HG03175 (cell line): ENCODE measurements around the gene ERVH48-1.
"Not testable (repeated sequence)": the region's sequence is repeated elsewhere in the genome, so short reads cannot be mapped to it uniquely, and the experiment has no call there.

Experiments used
- ATAC-seq: cut with Tn5 transposase; IDR thresholded peaks from one replicate; pipeline ENCODE4 v1.9.1; 2021; ENCODE audit warnings: mild to moderate bottlenecking, moderate library complexity; ENCODE audit not compliant: unreplicated experiment

ERVH48-1 gene

DNA sequence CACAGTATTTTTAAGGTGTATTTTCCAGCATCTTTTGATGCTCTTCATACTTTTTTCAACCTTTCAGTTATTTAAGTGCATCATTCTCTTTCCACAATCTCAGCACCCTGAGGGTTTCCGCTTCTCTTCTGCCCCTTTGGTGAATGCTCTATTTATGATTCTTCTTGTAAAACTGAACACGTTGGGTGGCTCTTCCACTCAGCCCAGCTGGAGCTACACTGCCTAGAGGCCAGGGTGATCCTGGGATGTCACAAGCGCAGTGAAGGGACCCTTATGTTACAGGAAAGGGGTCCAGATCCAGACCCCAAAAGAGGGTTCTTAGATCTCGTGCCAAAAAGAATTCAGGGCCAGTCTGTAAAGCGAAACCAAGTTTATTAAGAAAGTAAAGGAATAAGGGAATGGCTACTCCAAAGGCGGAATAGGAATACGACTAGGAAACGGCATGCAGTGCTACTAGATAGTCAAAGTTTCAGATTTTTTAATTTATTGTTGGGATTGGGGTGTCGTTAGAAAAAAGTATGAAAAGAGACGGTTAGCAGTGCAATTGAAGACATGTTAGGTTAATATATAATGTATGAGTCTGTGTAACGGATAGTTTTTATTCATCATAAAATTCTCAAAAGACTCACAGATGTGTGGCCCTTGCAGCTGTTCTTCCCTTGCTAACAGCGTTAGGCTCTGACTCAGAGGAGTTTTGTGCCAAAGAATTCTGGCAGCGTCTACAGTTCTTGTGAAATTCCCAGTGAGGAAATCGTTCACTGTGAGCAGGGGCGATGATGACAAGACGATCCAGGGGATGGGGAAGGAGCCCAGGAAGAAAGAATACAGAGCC, 14.4 kb upstream of the ERVH48-1 start:
- no peak for ATAC-seq

DNA sequence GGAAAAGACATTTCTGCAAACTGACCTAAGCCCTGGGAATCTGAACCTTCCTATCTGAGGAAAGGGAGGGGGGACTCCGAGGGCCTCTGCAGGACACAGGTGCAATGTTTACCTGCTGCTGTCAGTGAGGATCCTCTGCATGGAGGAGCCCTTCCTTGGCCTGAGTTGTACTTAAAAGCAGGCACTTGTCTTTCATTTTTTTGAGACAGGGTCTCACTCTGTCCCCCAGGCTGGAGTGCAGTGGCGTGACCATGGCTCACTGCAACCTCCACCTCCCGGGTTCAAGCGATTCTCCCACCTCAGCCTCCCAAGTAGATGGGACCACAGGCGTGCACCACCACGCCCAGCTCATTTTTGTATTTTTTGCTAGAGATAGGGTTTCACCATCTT, 13.2 kb upstream of the ERVH48-1 start:
- ATAC-seq: not testable (repeated sequence)

DNA sequence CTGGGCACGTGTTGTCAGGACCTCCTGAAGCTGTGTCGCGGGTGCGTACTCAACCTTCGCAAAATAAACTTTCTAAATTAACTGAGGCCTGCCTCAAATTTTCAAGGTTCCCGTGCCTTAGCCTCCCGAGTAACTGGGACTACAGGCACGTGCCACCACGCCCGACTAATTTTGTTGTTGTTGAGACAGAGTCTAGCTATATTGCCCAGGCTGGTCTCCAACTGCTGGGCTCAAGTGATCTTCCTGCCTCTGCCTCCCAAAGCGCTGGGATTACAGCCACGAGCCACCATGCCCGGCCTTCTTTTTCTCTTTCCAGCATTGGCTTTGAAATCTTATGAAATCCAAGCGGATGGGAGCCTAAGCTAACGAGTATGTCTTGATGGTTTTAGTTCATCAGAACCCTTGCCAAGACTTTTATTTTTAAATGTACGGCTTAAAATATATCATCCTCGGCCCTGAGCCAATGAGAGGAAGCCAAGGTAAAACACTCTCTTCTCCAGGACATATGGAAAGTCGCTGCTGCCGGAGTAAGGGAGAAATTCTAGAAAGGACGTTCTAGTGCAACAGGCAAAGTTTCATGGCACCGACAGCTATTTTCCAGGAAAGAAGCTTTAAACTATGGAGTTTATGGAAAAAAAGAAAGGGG, 12.7 kb upstream of the ERVH48-1 start:
- no peak for ATAC-seq

DNA sequence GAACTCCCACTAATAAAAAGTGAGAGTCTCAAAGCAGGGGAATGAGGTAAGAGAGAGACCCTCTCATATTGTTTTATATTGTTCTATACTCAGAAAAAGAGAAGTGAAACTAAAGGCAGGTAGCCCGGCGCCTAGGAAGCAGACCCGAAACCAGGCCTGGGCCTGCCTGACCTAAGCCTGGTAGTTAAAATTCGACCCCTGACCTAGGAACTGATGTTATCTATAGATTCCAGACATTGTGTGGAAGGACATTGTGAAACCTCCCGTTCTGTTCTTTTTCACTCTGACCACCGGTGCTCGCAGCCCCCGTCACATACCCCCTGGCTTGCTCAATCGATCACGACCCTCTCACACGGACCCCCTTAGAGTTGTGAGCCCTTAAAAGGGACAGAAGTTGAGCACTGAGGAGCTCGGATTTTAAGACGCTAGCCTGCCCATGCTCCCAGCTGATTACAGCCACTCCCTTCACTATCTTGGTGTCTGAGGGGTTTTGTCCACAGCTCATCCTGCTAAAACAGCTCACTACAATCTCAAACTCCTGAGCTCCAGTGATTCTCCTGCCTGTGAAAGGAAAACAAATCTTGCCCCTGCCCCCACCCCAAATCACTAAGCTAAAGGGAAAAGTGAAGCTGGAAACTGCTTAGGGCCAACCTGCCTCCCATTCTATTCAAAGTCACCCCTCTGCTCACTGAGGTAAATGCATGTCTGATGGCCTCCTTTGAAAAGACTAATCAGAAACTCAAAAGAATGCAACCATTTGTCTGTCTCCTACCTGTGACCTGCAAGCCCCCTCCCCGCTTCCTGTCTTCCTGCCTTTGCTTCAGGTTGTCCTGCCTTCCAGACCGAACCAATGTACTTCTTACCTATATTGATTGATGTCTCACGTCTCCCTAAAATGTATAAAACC, 11.9 kb upstream of the ERVH48-1 start:
- ATAC-seq: not testable (repeated sequence)

DNA sequence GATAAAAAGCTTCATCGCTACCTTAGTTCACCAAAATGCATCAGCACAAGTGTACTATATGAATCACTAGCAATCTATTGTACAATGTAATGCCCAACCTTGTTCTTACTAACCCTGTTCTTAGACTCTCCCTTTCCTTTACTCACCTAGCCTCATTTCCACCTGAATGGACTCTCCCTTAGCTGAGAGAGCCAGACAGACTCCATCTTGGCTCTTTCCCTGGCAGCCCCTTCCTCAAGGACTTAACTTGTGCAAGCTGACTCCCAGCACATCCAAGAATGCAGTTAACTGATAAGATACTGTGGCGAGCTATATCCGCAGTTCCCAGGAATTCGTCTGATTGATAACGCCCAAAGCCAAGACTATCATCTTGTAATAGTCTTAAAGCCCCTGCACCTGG, 10.9 kb upstream of the ERVH48-1 start:
- not testable (repeated sequence) for ATAC-seq

DNA sequence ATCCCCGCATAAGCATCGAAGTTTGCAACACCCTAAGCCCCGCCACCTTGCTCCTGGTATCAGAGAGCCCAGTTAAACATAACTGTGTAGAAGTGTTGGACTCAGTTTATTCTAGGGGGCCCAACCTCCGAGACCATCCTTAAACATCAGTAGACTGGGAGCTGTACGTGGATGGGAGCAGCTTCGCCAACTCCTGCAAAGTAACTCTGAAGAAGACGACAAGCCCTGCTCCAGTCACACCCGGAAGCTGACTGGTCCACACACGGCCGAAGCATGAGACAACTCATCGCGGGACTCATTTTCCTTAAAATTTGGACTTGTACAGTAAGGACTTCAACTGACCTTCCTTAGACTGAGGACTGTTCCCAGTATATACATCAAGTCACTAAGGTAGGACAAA, 8.5 kb upstream of the ERVH48-1 start:
- ATAC-seq: not testable (repeated sequence)

DNA sequence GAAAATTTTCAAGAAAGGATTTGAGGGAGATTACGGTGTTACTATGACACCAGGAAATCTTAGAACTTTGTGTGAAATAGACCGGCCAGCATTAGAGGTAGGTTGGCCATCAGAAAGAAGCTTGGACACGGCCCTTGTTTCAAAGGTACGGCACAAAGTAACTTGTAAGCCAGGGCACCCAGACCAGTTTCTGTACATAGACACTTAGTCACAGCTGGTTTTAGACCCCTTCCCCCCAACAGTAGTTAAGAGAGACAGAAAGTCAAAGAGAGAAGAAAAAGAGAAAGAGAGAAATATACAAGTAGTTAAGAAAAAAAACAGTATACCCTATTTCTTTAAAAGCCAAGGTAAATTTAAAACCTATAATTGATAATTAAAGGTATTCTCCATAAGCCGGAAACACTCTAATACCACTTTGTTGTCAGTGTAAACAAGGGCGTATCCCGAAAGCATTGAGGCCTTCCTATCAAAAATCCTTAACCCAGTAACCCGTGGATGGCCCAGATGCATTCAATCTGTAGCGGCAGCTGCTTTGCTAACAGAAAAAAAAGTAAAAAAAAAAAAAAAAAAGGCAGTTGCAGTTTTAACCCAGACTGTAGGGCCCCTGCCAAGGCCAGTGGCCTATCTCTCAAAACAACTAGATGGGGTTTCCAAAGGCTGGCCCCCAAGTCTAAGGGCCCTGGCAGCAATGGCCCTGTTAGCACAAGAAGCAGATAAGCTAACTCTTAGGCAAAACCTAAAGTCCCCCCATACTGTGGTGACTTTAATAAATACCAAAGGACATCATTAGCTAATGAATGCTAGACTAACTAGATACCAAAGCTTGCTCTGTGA, 7.9 kb upstream of the ERVH48-1 start:
- ATAC-seq: not testable (repeated sequence)

DNA sequence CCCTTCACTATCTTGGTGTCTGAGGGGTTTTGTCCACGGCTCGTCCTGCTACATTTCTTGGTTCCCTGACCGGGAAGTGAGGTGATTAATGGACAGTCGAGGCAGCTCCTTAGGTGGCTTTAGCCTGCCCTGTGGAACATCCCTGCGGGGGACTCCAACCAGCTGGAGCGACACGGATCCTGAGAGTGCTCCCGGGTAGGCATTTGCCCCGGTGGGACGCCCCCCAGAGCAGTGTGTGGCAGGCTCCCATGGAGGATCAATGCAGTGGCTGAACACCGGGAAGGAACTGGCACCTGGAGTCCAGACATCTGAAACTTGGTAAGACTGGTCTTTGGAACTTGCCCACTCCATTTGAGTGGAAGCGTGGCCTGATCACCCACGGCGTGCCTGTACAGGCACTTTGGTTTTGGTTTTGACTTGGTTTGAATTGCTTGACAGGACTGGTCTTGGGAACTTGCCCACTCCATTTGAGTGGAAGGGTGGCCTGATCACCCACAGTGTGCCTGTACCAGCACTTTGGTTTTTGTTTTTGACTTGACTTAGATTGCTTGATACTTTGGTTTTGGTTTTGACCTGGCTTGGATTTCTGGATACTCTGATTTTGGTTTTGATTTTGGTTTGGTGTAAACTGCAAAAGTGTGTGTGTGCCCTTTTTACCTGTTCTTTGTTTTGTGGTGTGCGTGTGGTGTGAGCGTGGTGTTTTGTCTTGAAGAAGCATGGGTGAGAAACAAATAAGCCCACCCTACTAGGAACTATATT, 7.1 kb upstream of the ERVH48-1 start:
- ATAC-seq: not testable (repeated sequence)

DNA sequence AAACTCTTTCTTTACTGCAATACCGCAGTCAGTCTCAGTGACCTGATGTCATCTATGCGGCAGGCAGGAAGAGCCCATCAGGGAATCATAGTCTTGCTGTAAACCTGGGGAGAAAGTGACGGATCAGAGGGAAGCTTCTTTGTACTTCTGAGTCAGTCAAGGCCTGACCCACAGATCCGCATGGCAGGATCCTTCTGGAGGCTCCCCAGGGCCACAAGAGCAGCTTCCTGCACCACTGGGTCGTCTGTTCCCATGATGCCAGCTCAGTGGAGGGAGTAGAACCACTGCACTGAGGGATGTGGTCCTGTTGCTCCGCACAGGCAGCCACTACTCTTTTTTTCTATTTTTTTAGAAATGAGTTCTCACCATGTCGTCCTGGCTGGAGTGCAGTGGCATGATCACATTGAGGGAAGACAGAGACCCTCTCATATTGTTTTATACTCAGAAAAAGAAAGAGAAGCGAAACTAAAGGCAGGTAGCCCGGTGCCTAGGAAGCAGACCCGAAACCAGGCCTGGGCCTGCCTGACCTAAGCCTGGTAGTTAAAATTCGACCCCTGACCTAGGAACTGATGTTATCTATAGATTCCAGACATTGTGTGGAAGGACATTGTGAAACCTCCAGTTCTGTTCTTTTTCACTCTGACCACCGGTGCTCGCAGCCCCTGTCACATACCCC, 6.3 kb upstream of the ERVH48-1 start:
- ATAC-seq: no peak

DNA sequence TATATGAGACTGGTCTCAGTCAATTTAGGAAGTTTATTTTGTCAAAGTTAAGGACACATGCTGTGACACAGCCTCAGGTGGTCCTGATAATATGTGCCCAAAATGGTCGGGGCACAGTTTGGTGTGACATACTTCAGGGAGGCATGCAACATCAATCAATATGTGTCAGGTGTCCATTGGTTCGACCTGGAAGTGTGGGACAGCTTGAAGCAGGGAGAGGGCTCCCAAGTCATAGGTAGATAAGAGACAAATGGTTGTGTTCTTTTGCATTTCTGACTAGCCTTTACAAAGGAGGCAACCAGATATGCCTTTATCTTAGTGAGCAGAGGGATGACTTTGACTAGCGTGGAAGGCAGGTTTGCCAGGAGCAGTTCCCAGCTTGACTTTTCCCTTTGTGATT, 4.5 kb upstream of the ERVH48-1 start:
- no peak for ATAC-seq

DNA sequence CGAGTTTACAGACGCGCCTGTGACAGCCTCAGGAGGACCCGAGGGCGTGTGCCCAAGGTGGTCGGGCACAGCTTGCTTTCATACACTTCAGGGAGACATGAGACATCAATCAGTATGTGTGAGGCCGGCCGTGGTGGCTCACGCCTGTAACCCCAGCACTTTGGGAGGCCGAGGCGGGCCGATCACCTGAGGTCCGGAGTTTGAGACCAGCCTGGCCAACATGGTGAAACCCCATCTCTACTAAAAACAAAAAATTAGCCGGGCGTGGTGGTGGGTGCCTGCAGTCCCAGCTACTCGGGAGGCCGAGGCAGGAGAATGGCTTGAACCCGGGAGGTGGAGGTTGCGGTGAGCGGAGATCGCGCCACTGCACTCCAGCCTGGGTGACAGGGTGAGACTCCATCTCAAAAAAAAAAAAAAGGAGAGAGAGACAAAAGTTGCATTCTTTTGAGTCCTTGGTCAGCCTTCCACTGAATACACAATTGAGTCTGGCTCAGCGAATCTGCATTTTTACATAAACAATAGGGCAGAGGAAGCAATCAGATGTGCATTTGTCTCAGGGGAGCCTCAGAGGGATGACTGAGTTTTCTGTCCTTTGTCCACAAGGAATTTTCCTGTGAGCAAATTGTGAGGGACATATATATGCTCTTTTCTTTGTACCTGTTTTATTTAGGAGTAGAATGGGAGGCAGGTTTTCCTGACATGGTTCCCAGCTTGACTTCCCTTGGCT, 2.2 kb upstream of the ERVH48-1 start:
- not testable (repeated sequence) for ATAC-seq

DNA sequence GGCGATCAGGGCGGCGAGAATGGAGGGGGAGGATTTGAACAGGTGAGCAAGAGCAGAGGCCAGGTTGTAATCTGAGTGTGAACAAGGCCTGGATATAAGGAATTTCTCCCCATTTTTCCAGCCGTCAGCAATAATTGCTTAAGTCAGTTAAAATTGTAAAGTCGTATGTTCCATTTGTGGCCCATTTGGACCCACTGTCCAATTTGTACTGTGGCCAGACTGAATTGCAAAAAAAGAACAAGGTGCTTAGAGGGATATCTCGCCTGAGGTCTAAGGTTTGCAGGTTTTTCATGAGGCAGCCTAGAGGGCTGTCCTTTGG, 1.0 kb downstream of the ERVH48-1 start:
- ATAC-seq: no peak

DNA sequence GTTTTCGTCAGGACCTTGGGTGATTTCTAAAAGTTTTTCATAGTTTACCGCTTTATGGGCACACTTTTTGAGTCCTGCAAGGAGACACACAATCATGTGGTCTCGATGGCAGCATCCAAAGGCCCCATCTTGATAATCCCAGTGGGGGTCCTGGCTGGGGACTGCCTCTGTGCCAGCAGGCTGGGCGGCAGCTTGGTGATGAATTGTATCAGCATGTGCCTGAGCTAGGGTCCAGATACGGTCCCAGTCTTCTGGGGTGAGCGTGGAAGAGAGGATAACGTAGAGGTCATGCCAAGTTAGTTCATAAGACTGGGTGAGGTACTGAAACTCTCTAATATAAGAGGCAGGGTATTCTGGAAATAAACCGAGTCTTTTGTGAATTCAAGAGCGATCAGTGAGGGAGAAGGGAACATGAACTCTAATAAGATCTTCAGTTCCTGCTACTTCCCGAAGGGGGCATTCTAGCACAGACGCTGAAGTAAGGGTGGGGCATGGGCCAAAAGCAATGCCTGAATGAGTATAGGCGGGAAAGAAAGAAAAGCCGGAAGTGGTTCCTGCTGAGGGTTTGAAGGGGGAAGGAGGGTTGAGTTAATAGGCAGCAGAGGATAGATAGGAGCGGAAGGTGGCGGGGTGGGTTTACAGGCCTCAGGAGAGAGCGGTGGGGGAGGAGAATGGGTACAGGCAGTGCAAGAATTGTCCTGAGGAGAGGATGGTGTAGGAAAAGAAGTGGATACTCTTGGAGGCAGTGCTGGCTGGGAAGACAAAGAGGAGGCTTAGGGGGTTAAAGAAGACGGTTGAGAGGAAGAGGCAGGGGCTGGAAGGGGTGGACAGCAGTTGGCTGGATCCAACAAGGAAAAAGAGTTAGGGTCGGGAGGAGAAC, 1.6 kb downstream of the ERVH48-1 start:
- no peak for ATAC-seq

DNA sequence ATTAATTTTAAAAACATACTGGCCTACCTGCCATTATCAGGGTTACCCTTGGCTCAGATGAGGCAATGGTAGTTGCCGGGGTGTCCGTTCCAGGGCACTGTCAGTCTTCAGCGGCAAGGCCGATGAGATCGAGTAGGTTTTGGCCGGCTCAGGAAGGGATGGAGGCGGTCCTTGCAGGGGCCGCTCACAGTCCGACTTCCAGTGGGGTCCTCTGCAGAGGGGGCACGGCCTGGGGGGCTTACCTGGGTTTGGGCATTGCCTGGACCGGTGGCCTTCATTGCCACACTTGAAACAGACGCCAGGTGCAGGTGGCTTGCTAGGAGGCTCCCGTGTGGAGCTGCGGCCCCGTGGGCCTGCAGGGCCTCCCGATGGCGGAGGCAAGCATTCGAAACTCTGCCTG, 2.5 kb downstream of the ERVH48-1 start:
- ATAC-seq: no peak

DNA sequence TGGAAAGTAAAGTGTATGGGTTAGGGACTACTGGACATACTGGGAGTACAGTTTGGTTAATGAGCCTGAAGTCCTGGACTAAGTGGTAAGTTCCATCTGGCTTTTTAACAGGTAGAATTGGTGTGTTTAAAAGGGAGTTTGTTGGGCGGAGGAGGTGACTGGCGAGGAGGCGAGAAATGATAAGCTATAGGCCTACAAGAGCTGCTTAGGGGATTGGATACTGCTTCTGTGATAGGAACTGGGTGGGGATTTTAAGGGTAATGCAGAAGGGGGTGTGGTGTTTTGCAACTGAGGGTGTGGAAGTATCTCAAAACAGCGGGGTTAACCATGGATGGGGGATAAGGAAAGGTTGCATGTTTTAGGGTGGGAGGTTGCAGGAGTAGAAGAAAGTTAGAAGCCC, 3.5 kb downstream of the ERVH48-1 start:
- ATAC-seq: no peak

DNA sequence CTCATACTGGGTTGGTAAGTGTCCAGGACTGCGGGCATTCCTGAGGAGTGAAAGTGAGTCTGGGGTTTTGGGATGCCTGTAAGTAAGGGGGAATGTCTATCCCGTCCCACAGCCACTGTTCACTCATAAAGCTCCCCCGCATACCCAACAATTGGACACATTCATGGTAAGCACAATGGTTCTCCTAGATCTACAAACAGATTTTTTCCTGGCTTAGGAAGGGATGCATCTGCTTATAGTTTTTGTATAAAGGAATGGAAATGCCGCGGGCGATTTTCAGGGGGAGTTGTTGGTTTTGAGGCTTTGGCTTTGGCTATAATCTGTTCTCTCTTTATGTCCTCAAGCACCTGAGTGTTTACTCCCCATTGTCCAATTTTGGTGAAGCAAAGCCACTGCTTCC, 7.1 kb downstream of the ERVH48-1 start:
- no peak for ATAC-seq

DNA sequence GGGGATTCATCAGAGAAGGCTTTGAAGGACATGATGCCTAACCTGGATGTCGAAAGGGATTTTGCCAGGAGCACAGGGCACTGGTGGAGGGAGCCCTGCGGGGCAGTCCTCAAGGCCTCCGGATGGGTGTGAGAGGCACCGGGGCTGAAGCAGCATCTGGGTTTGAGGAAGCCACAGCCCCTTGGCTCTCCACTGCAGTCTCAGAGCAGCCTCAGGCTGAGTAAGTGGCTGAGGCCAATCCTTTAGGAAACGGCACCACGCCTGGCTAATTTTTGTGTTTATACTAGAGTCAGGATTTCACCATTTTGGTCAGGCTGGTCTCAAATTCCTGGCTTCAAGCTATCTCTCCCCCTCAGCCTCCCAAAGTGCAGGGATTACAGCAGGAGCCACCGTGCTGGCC, 12.0 kb downstream of the ERVH48-1 start:
- ATAC-seq: no peak

DNA sequence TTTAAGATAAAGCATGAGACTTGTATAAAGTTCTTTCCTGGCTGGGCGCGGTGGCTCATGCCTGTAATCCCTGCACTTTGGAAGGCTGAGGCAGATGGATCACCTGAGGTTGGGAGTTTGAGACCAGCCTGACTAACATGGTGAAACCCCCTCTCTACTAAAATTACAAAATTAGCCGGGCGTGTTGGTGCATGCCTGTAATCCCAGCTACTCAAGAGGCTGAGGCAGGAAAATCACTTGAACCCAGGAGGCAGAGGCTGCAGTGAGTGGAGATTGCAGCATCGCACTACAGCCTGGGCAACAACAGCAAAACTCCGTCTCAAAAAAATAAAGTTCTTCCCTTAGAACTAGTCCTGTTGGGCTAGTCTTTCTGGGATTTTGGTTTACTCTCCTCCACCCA, 13.5 kb downstream of the ERVH48-1 start:
- not testable (repeated sequence) for ATAC-seq
